Measurements from ENCODE around the gene EFHD2.

DNA sequence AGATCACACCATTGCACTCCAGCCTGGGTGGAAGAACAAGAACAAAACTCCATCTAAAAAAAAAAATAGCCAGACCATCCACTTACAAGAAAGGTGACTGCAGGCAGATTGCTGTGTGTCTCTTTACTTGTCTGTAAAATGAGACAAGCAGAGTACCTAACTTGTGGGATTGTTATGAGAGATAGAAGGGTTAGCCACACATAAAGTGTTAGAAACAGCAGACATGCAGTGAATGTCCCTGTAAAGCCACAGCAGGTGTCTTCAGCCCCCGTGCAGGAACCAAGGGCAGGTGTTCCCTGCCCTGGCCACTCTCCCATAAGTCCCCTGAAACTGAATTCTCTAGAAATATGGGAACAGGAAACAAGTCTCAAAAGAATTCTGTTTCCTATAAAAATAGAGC is 40.8 kb upstream of the EFHD2 start:
- TF ChIP-seq POLR2A (IDR thresholded peaks at IDR 0.05; ENCODE audit: low read length) (no peak), GATA1 (IDR thresholded peaks at IDR 0.05; ENCODE audit: low read depth, low read length) (no peak)

All from erythroblast (primary cell).